Activated CD8-positive, alpha-beta memory T cell treated with anti-CD3 and anti-CD28 coated beads, Interleukin-2, amount 50 U/mL, for 48 hours (primary cell): Measurements from ENCODE around the gene SPOCK2.

Experiments used
- DNase-seq: peaks from one replicate; pipeline ENCODE4 v3.0.0-alpha.2; 2020

SPOCK2 gene

DNA sequence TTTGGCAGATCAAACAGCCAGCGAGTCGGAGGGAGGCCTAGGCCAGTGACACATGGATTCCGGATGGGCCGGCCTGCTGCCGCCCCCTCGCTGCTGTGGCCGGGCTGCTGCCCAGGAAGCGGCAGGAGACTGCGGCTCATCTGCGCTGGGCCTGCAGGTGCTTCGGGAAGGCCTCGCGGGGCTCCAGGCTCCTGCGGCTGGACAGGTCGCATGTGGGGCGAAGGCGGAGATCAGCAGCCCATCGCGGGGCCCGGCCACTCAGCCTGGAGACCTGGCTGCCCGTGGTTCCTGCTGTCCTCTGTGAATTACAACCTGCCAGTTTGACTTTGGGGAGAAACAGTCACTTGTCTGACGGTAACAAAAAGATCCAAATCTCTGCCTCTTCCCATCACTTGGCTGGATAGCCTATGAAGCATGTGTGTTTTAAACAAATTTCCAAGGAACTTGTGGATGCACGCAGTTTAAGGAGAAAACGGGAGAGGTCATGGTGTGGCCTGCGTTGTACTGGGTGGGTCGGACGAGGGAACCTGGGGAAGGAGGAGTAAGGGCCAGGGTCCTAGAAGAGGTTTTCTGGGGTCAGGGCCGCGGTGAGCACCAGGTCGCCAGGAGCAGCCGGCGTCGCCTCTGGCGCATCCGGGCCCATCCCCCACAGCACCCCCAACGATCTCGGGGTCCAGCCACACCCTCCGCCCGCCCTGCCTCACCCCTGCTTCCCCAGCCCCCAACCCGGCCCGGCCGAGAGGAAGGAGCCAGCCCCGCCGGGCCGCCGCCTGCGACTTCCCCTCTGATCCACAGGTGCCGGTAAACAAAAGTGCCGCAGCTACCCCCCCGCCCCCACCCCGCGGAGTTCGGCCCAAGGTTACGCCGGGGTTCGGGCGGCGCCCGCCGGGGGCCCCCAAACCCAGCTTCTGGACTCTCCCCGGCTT, 1.6 kb downstream of the SPOCK2 start:
- peak; percentile 79 for DNase-seq

DNA sequence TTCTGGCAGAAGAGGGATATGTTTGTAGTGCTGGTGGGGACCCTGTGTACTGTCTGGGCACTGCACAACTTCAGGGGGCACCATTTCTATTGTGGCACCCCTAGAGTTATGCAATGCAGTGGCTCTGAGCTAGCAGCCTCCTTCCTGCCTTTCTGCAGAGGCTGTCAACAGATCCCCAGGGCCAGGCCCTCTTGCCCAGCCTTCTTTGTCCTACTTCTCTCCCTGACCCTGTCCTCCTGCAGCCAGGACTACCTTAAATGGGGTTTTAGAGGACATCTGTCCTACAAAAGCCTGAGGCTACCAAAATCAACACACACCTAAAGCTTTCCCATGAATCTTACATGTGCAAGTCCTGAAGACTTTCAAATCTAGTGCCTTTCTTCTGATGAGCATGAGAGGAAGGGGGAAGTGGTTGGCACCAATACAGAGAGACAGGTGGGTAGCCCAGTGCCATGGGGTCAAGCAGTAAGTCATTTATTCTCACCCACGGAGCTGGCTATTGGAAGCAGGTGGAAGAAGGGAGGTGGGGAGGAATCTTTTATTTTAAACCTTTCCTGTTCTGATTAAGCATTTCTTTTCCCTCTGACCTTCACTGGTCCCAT, 2.4 kb downstream of the SPOCK2 start:
- DNase-seq: no peak

DNA sequence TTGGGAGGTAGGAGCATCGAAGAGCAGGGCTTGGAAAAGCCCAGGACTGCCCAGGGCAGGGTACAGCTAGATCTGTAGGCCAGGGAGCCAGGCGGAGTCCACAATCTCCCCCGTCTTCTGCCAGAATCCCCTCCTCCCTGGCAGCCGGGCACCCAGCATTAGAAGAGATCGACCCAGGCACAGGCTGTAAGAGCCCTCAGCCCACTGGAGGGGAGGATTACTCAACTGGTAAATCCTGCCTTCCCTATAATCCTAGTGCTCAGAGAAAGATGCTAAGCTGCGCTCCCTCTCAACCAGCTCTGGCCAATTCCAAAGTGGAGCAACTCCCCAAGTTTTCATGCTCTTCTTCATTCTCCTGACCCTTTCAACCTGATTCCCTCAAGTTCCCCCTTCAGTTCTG, 3.2 kb downstream of the SPOCK2 start:
- DNase-seq: no peak

DNA sequence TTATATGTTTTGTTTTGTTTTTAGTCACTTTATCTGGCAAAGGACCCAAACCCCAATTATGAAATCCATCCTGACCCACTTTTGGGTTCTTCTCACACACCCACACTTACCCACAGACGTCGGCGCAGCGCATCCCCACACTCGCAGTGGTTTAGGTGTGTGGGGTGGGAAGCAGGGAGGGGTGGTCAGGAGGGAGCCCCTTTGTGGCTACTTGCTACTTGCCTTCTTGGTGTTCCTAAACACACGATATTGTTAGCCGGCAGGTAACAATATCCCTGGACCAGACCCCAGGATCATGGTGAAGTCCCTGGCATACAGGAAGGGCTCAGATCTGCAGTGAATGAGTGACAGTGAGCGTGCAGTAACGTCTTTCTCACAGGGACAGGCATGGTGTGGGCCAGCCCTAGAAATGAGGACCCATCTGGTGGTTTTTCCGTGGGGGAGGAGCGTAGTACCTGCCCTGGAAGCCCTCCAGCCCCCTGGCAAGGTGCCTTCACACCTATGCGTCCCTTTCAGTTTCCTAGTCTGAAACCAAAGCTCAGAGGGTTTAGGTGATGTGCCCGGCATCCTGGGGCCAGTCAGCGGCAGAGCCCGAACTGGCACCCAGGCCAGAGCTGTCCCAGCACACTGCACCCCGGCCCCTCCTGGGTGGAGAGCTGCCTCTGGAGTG, 4.4 kb downstream of the SPOCK2 start:
- DNase-seq: peak; percentile 74

- DNase-seq: peak; percentile 53
These were observed 5.2 kb downstream of the SPOCK2 start for GRCh38 chr10:72082856-72083789.

GRCh38 chr10:72081772-72082590, 6.4 kb downstream of the SPOCK2 start:
- DNase-seq: no peak

DNA sequence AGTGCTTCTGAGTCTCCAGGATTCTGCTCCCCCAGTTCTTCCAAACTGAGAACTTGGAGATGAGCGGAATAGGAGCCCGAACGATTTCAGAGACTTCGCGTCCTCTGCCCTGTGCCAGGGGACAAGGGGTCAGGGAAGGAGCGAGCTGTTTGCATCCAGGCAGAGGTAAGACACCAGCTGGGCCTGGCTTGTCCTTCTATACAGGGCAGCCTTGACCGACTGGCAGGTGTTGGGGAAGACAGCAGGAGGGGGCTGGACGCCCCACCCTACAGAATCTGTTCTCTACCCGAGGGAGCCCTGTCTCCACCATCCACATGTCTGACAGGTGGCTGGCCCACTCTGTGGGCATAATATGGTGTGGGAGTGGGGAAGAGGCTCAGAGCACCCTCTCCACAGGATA, 7.1 kb downstream of the SPOCK2 start:
- DNase-seq: no peak

GRCh38 chr10:72080042-72080975, 8.0 kb downstream of the SPOCK2 start:
- no peak for DNase-seq

- DNase-seq: no peak
These were observed 9.0 kb downstream of the SPOCK2 start for GRCh38 chr10:72079356-72079755.

- no peak for DNase-seq
These were observed 10.9 kb downstream of the SPOCK2 start for GRCh38 chr10:72077275-72077990.

GRCh38 chr10:72076756-72077155, 11.6 kb downstream of the SPOCK2 start:
- no peak for DNase-seq

DNA sequence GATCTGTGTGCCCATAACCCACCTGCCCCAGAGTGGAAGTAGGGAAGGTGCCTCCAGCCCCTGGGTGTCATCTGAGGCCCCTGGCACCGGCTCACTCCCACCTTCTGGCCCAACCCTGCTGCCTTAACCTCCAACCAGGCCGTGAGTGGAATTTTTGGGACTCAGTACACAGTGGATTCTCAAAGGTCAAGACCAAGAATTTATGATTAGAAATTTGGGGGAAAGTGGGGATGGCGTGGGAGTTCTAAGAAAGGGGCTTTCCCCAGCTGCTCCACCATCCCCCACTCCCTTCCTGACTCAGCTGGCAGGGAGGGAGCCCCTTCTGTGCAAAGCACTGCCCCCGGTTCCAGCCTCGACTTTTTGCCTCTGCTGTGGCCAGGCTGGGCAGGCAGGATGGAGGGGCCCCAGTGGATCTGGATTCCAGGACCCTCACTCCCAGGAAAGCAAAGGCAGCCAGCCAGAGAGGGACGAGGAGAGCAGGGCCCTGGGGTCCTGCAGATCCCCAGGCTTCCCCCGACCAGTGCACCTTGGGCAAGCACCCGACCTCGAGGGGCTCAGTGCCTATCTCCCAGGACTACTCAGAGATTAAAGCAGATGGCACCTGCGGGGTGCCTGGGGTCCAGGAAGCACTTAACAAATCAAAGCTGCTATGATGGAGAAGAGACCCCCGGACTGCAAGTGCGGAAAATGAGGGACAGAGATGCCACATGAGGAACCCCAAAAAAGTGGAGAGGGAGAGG, 12.8 kb downstream of the SPOCK2 start:
- no peak for DNase-seq

GRCh38 chr10:72074574-72075375, 13.6 kb downstream of the SPOCK2 start:
- no peak for DNase-seq

DNA sequence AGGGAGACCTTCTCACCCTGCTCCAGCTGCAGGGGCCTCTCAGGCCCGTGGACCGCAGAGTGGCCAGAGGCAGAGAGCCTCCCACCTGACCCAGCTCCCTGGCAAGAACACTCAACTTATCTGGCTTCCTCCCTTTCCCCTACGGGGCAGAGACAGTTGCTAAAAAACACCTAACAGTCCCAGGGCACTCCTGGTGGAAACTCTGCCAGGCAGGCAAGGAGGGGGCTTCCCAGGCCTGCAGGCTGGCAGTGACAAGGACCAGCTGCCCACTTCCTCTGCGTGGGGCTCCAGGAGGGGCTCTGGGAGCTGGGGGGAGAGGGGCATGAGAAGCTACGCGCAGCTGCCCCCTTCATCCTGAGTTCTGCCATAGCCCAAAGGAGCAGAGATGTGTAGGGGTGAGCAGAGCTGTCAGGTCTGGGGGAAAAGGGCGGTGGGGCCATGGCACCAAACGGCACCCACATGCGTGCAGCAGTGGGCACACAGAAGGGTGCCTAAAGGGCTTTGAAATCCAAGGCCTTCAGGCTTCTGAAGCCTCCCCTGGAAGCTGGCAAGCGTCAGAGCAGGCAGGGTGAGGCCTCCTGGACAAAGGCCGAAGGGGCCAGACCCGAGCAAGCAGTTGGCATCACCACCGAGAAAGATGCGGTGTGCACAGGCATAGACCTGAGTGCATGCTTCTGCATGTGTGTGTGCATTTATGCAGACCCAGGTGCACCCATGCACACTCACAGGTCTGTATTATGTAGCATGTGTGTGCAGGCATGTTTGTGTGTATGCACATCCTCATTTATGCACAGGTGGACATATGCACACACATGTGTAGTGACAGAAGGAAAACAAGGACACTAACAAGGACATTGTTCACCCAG, 14.4 kb downstream of the SPOCK2 start:
- no peak for DNase-seq

GRCh38 chr10:72072639-72073038, 15.7 kb downstream of the SPOCK2 start:
- no peak for DNase-seq

DNA sequence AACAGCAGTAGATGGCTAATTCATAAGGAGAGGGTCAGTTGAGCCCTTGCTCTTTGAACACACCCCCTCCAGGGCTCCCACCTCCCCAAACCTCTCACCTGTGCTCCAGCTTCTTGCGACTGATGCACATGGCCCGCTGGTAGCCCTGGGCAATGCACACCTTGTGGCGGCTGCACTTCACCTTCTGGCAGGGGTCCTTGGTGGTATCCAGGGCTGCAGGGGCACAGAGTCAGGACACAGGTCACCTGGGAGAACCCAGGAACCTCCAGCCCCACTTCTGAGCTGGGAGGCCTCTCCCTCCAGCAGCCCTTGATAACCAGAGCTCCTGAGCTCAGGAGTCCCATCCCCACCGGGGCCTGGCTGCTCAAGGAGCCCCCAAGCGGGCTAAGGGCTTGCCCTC, 16.3 kb downstream of the SPOCK2 start:
- no peak for DNase-seq
